MCF 10A (cell line): ENCODE measurements around the gene CRYL1. TPM values are rescaled to one million over a fixed set of nuclear protein-coding genes. Genes with fewer than 3 reads are reported as not detected.

Experiments
- BruUV-seq: library from RNA; stranded (reverse); fragments of 400-500 nt; replicated peaks from 2 replicates; lab custom pipeline; 2021; lab: Mats Ljungman, UMichigan
- CTCF ChIA-PET: fragments of 300-600 bp; sonication (Branson Sonifier 250); formaldehyde crosslinking; extraction: SDS; loops from one replicate; lab custom pipeline; 2021; ENCODE audit warnings: antibody characterized with exemption, inconsistent platforms; lab: Yijun Ruan, JAX
- POLR2A ChIA-PET: fragments of 300-600, 350-650 bp; sonication (Branson Sonifier 250); formaldehyde crosslinking; extraction: SDS; loops from one replicate; lab custom pipeline; 2020; ENCODE audit warnings: antibody characterized with exemption, inconsistent platforms; lab: Yijun Ruan, JAX
- DNase-seq: peaks from one replicate; pipeline ENCODE4 v3.0.0-alpha.2; 2018; ENCODE audit not compliant: unreplicated experiment
- H3K27ac Mint-ChIP-seq: one replicate; pipeline ENCODE4 v1.8.0; 2022; ENCODE audit warnings: mild to moderate bottlenecking, low read depth, mixed read lengths; ENCODE audit not compliant: unreplicated experiment
- H3K27me3 Mint-ChIP-seq: one replicate; pipeline ENCODE4 v1.8.0; 2022; ENCODE audit warnings: mixed read lengths; ENCODE audit not compliant: insufficient read depth, unreplicated experiment
- H3K36me3 Mint-ChIP-seq: one replicate; pipeline ENCODE4 v1.8.0; 2022; ENCODE audit warnings: mild to moderate bottlenecking, moderate library complexity, mixed read lengths; ENCODE audit not compliant: insufficient read depth, unreplicated experiment
- H3K4me1 Mint-ChIP-seq: one replicate; pipeline ENCODE4 v1.8.0; 2022; ENCODE audit warnings: mixed read lengths; ENCODE audit not compliant: insufficient read depth, unreplicated experiment
- H3K4me3 Mint-ChIP-seq: one replicate; pipeline ENCODE4 v1.8.0; 2022; ENCODE audit warnings: mild to moderate bottlenecking, moderate library complexity, mixed read lengths; ENCODE audit not compliant: unreplicated experiment
- H3K9me3 Mint-ChIP-seq: one replicate; pipeline ENCODE4 v1.8.0; 2022; ENCODE audit warnings: mixed read lengths; ENCODE audit not compliant: unreplicated experiment
- CTCF ChIP-seq: fragments of 200-600 bp; IDR thresholded peaks from one replicate; pipeline ENCODE4 v1.8.0; 2022; ENCODE audit warnings: antibody characterized with exemption, mild to moderate bottlenecking; ENCODE audit not compliant: unreplicated experiment
- intact Hi-C: fragments of 100-400 bp; cut with micrococcal nuclease; formaldehyde crosslinking; loops from 2 replicates; pipeline ENCODE4 v1.14.1; 2022
- total RNA-seq: library from RNA; stranded (reverse); gene quantifications from 2 replicates; pipeline ENCODE4 v1.2.3, GENCODE V29; 2022

CRYL1 gene
- total RNA-seq, 1 experiment from 2014 or later: 15.1 TPM

- Mint-ChIP-seq H3K4me3 (no peak overlapping the region), H3K27me3 (no peaks in the 10 kb centered on the region), H3K27ac (no peak overlapping the region), H3K36me3 (peaks cover 4% of the 10 kb centered on the region), H3K9me3 (peaks cover 15% of the 10 kb centered on the region), H3K4me1 (no peaks in the 10 kb centered on the region)
- no peak for DNase-seq
- ChIA-PET CTCF (interaction anchor here (0.6 to 0.7 kb wide), 3 partner anchors 48 to 365 kb away, joined by 3 read pairs; no protein-coding TSS in a partner anchor), POLR2A (interaction anchor here (0.7 kb wide), 1 partner anchor 211 kb away, joined by 3 read pairs; no protein-coding TSS in a partner anchor)
- intact Hi-C loops: no loop called here
- TF ChIP-seq CTCF: no peak
- BruUV-seq: no TSS peak
These were observed 36.1 kb upstream of the CRYL1 start for GRCh38 chr13:20561741-20562140.

GRCh38 chr13:20559659-20560356, 34.2 kb upstream of the CRYL1 start:
- ChIA-PET CTCF (interaction anchor here (0.6 kb wide), 1 partner anchor 8 kb away, joined by 3 read pairs; no protein-coding TSS in a partner anchor), POLR2A (no interaction called here)
- Mint-ChIP-seq H3K4me1 (no peaks in the 10 kb centered on the region), H3K36me3 (peaks cover 4% of the 10 kb centered on the region), H3K27ac (no peak overlapping the region), H3K9me3 (peaks cover 8% of the 10 kb centered on the region), H3K4me3 (no peak overlapping the region), H3K27me3 (no peaks in the 10 kb centered on the region)
- TF ChIP-seq CTCF: no peak
- no peak for DNase-seq
- no TSS peak for BruUV-seq
- intact Hi-C loops: no loop called here

- Mint-ChIP-seq H3K27me3 (no peaks in the 10 kb centered on the region), H3K36me3 (peaks cover 4% of the 10 kb centered on the region), H3K27ac (no peak overlapping the region), H3K9me3 (peaks cover 6% of the 10 kb centered on the region), H3K4me1 (no peaks in the 10 kb centered on the region), H3K4me3 (no peak overlapping the region)
- no peak for DNase-seq
- POLR2A ChIA-PET: no interaction called here
- intact Hi-C loops: no loop called here
- BruUV-seq: no TSS peak
- CTCF ChIA-PET: interaction anchor here (0.6 kb wide), 2 partner anchors 9 to 273 kb away, joined by 3 to 6 read pairs; no protein-coding TSS in a partner anchor
- no peak for TF ChIP-seq CTCF
These were observed 33.3 kb upstream of the CRYL1 start for GRCh38 chr13:20558982-20559381.

GRCh38 chr13:20553311-20553710, 27.7 kb upstream of the CRYL1 start:
- DNase-seq: no peak
- Mint-ChIP-seq H3K27me3 (no peaks in the 10 kb centered on the region), H3K4me3 (no peak overlapping the region), H3K36me3 (no peaks in the 10 kb centered on the region), H3K27ac (no peak overlapping the region), H3K4me1 (no peaks in the 10 kb centered on the region), H3K9me3 (no peaks in the 10 kb centered on the region)
- BruUV-seq: no TSS peak
- ChIA-PET POLR2A (no interaction called here), CTCF (interaction anchor here (0.6 kb wide), 1 partner anchor 158 kb away, joined by 4 read pairs; no protein-coding TSS in a partner anchor)
- intact Hi-C loops: no loop called here
- TF ChIP-seq CTCF: no peak
